ENCODE results near the gene KATNB1.

- TF ChIP-seq SUZ12 (IDR thresholded peaks at IDR 0.05) (no peak), FOXK2 (IDR thresholded peaks at IDR 0.05) (no peak), PKNOX1 (IDR thresholded peaks at IDR 0.05) (no peak), L3MBTL2 (conservative IDR thresholded peaks at IDR 0.05) (no peak), BHLHE40 (IDR thresholded peaks at IDR 0.05; ENCODE audit: borderline replicate concordance) (no peak), TARDBP (IDR thresholded peaks at IDR 0.05) (no peak), FOXA1 (IDR thresholded peaks at IDR 0.05) (no peak), ELF4 (IDR thresholded peaks at IDR 0.05) (no peak), SP1 (IDR thresholded peaks at IDR 0.05) (no peak)
These were observed 10.4 kb upstream of the KATNB1 start for GRCh38 chr16:57725151-57725550.

Measured in HEK293T (cell line).